Activated naive CD8-positive, alpha-beta T cell treated with anti-CD3 and anti-CD28 coated beads, Interleukin-2, amount 50 U/mL, for 24 hours (primary cell): ENCODE measurements around the gene PARP15.
"Not testable (repeated sequence)": the region's sequence is repeated elsewhere in the genome, so short reads cannot be mapped to it uniquely, and the experiment has no call there.

Source experiments
- ATAC-seq: fragments of 150-1000 bp; cut with Tn5 transposase; one replicate; pipeline ENCODE4 v1.10.0; 2021
- DNase-seq: peaks from one replicate; pipeline ENCODE4 v3.0.0; 2021
- H3K27ac Mint-ChIP-seq: one replicate; pipeline ENCODE4 v1.8.0; 2021; ENCODE audit warnings: mild to moderate bottlenecking, mixed read lengths
- H3K27me3 Mint-ChIP-seq: one replicate; pipeline ENCODE4 v1.8.0; 2021; ENCODE audit warnings: mixed read lengths
- H3K36me3 Mint-ChIP-seq: one replicate; pipeline ENCODE4 v1.8.0; 2021; ENCODE audit warnings: low read depth, mixed read lengths
- H3K4me1 Mint-ChIP-seq: one replicate; pipeline ENCODE4 v1.8.0; 2021; ENCODE audit warnings: mixed read lengths
- H3K4me3 Mint-ChIP-seq: one replicate; pipeline ENCODE4 v1.8.0; 2021; ENCODE audit warnings: mild to moderate bottlenecking, moderate library complexity, mixed read lengths
- H3K9me3 Mint-ChIP-seq: one replicate; pipeline ENCODE4 v1.8.0; 2021; ENCODE audit warnings: mixed read lengths

Gene PARP15

DNA sequence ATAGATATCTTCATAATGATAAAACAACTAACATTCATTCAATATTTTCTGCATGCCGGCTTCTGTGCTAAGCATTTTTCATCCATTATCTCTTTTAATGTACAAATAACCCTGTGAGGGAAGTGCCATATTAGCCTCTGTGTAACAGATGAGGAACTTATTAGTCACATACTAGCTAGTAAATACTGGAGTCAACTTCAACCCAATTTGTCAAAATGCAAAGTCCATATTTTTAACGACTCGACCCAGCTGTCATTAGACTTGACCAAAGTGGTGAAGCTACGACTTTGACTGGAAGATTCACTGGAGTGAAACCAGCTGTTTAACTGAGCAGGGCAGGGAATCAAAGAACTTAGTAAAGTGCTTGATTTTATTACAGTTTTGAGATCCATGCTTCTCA is 41.6 kb downstream of the PARP15 start:
- Mint-ChIP-seq H3K36me3 (peaks cover 39% of the 10 kb centered on the region), H3K9me3 (no peaks in the 10 kb centered on the region), H3K27ac (no peak overlapping the region), H3K4me3 (no peak overlapping the region), H3K4me1 (peaks cover 10% of the 10 kb centered on the region), H3K27me3 (no peaks in the 10 kb centered on the region)
- no peak for DNase-seq
- no peak for ATAC-seq

DNA sequence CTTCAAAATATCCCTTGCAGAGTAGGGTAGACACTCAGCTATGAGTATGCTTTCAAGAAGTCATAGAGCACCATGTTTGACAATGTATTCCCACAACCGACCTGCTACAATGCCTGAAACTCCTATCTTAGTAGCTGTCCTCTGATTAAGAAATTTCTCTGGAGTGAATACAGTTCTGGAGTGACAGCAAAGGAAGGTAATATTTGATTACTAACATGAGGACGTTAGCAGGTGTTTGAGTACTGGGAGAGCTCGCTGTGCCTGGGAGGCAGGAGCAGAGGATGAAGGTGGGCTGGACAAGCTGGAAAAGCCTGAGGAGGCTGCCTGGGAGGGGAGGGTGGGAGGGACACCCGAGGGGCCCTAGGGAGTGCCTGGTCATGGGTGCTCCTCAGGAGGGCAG is 42.9 kb downstream of the PARP15 start:
- Mint-ChIP-seq H3K27ac (peak overlapping the region; percentile 37), H3K36me3 (peaks cover 34% of the 10 kb centered on the region)

DNA sequence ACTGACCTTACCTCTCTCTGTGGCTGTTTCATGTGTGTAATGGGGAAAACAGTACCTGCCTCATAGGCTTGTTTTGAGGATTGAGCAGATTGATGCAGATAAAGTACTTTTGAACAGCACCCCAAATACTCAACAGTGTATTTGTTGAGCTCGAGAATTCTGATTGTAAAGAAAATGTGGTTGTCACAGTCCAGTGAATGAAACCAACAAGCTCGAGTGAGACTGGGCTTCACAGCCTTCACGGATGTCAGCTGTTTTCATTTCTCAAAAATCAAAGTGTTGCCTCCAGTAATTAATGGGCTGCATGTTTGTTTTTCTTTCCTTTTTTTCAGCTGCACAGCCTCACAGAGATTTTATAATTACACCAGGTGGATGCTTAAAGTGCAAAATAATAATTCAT is 43.7 kb downstream of the PARP15 start:
- H3K9me3 Mint-ChIP-seq, result no peaks in the 10 kb centered on the region
- no peak for DNase-seq
- peaks cover 28% of the 10 kb centered on the region for H3K36me3 Mint-ChIP-seq
- H3K4me1 Mint-ChIP-seq, result peaks cover 10% of the 10 kb centered on the region
- H3K27ac Mint-ChIP-seq, result no peak overlapping the region
- no peaks in the 10 kb centered on the region for H3K27me3 Mint-ChIP-seq
- no peak overlapping the region for H3K4me3 Mint-ChIP-seq
- no peak for ATAC-seq

More for the DNA sequence above, 42.9 kb downstream of the PARP15 start:
- ATAC-seq (no peak), DNase-seq (no peak)
- peaks cover 10% of the 10 kb centered on the region for H3K4me1 Mint-ChIP-seq
- no peak overlapping the region for H3K4me3 Mint-ChIP-seq
- H3K27me3 Mint-ChIP-seq, result no peaks in the 10 kb centered on the region
- H3K9me3 Mint-ChIP-seq, result no peaks in the 10 kb centered on the region

DNA sequence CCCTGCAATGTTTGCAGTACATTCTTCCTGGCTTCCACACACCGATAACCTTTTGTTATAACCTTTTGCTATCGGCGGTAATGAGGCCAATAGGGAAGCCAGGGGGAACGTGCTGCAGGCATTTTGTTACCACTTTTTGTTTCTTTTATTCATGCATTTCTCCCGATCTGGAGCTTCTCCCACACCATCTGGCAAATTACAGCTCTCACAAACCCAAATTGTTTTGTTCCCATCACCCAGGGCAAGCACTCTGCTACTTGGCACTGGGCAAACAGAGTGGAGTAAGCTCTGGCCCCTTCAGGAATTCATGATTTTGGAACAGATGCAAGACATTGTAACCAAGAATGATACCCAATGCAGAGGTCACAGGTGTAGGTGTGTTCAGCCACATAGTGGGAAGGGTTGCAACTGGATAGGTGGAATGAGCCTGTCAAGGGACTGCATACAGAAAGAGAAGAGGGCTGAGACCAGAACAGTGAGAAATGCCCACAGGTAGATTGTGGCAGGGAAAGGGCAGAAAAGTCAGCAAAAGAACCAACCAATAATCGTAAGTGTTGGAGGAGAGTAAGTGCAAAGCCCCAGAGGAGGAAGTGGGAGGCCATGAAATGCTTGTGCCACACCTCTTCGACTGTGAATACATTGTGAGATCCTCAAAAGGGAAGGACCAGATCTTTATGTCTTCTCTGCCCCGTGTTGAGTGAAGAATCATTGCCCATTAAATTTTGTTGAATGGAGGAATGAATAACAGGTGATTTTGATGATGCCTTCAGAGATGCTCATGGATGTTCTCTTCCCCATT is 45.8 kb downstream of the PARP15 start:
- H3K9me3 Mint-ChIP-seq, result no peaks in the 10 kb centered on the region
- no peak overlapping the region for H3K4me3 Mint-ChIP-seq
- no peak overlapping the region for H3K27ac Mint-ChIP-seq
- DNase-seq (no peak), ATAC-seq (no peak)
- peaks cover 6% of the 10 kb centered on the region for H3K4me1 Mint-ChIP-seq
- H3K27me3 Mint-ChIP-seq, result no peaks in the 10 kb centered on the region
- peaks cover 28% of the 10 kb centered on the region for H3K36me3 Mint-ChIP-seq

- DNase-seq (no peak), ATAC-seq (no peak)
- Mint-ChIP-seq H3K9me3 (no peaks in the 10 kb centered on the region), H3K4me1 (peaks cover 3% of the 10 kb centered on the region), H3K36me3 (peaks cover 22% of the 10 kb centered on the region), H3K27me3 (no peaks in the 10 kb centered on the region), H3K4me3 (no peak overlapping the region), H3K27ac (peak overlapping the region; percentile 44)
Observed at GRCh38 chr3:122626515-122627180, 49.2 kb downstream of the PARP15 start.

- H3K4me1 Mint-ChIP-seq, result peaks cover 3% of the 10 kb centered on the region
- no peak overlapping the region for H3K4me3 Mint-ChIP-seq
- ATAC-seq, result no peak
- no peaks in the 10 kb centered on the region for H3K9me3 Mint-ChIP-seq
- DNase-seq, result no peak
- peaks cover 17% of the 10 kb centered on the region for H3K36me3 Mint-ChIP-seq
- H3K27me3 Mint-ChIP-seq, result no peaks in the 10 kb centered on the region
- no peak overlapping the region for H3K27ac Mint-ChIP-seq
Observed at GRCh38 chr3:122627301-122627700, 49.9 kb downstream of the PARP15 start.

GRCh38 chr3:122628567-122628966 is 51.1 kb downstream of the PARP15 start:
- H3K9me3 Mint-ChIP-seq, result no peaks in the 10 kb centered on the region
- H3K36me3 Mint-ChIP-seq, result peaks cover 12% of the 10 kb centered on the region
- H3K4me1 Mint-ChIP-seq, result no peaks in the 10 kb centered on the region
- no peak overlapping the region for H3K27ac Mint-ChIP-seq
- no peaks in the 10 kb centered on the region for H3K27me3 Mint-ChIP-seq
- DNase-seq (no peak), ATAC-seq (no peak)
- no peak overlapping the region for H3K4me3 Mint-ChIP-seq

- peaks cover 12% of the 10 kb centered on the region for H3K36me3 Mint-ChIP-seq
- peaks cover 3% of the 10 kb centered on the region for H3K4me1 Mint-ChIP-seq
- no peaks in the 10 kb centered on the region for H3K27me3 Mint-ChIP-seq
- no peak overlapping the region for H3K27ac Mint-ChIP-seq
- no peak overlapping the region for H3K4me3 Mint-ChIP-seq
- DNase-seq, result no peak
- no peaks in the 10 kb centered on the region for H3K9me3 Mint-ChIP-seq
- no peak for ATAC-seq
Observed at GRCh38 chr3:122629763-122630162, 52.3 kb downstream of the PARP15 start.

- Mint-ChIP-seq H3K27ac (no peak overlapping the region), H3K36me3 (peaks cover 22% of the 10 kb centered on the region), H3K4me1 (peaks cover 3% of the 10 kb centered on the region), H3K4me3 (no peak overlapping the region), H3K27me3 (no peaks in the 10 kb centered on the region), H3K9me3 (no peaks in the 10 kb centered on the region)
- DNase-seq (no peak), ATAC-seq (no peak)
Observed at GRCh38 chr3:122635789-122636188, 58.3 kb downstream of the PARP15 start.

DNA sequence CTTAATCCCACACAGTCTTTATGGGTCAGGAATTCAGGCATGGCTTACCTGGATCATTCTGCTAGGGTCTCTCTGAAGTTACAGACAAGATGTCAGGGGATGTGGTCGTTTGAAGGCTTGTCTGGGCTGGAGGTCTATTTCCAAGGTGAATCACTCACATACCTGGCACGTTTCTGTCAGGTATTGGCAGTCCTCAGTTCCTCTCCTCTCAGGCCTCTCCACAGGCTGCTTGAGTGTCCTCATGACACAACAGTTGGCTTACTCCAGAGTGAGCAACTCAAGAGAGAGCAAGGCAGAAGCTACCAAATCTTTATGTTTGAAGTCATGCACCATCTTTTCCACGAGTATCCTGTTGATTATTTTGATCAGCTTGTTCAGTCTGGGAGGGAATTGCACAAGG is 59.2 kb downstream of the PARP15 start:
- peaks cover 22% of the 10 kb centered on the region for H3K36me3 Mint-ChIP-seq
- no peak overlapping the region for H3K27ac Mint-ChIP-seq
- ATAC-seq, result no peak
- peaks cover 3% of the 10 kb centered on the region for H3K4me1 Mint-ChIP-seq
- no peaks in the 10 kb centered on the region for H3K9me3 Mint-ChIP-seq
- no peak overlapping the region for H3K4me3 Mint-ChIP-seq
- no peak for DNase-seq
- H3K27me3 Mint-ChIP-seq, result no peaks in the 10 kb centered on the region

GRCh38 chr3:122640437-122640999 is 63.1 kb downstream of the PARP15 start:
- no peak for ATAC-seq

DNA sequence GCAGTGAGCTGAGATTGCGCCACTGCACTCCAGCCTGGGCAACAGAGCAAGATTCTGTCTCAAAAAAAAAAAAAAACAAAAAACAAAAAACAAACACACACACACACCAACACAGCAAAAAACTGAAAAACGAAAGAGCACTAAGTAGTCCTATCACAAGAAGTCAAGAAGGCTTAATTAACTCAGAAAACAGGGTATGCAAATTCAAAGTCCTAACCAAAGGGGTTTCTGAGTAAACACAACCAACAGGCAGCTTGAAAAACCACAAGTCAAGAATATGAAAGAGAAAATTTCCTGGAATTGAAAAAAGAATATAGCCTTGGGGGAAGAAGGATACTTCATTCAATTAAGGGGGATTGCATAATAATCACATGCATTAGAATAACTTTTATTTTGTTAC is 65.5 kb downstream of the PARP15 start:
- peak; percentile 50 for ATAC-seq
- no peak for DNase-seq
- H3K4me3 Mint-ChIP-seq, result no peak overlapping the region
- peak overlapping the region; percentile 15 for H3K27ac Mint-ChIP-seq
- peaks cover 42% of the 10 kb centered on the region for H3K4me1 Mint-ChIP-seq
- peaks cover 4% of the 10 kb centered on the region for H3K36me3 Mint-ChIP-seq
- peaks cover 2% of the 10 kb centered on the region for H3K27me3 Mint-ChIP-seq
- H3K9me3 Mint-ChIP-seq, result no peaks in the 10 kb centered on the region

More at GRCh38 chr3:122640437-122640999, 63.1 kb downstream of the PARP15 start:
- peaks cover 24% of the 10 kb centered on the region for H3K4me1 Mint-ChIP-seq
- no peaks in the 10 kb centered on the region for H3K27me3 Mint-ChIP-seq
- no peak for DNase-seq
- H3K36me3 Mint-ChIP-seq, result peaks cover 18% of the 10 kb centered on the region
- H3K27ac Mint-ChIP-seq, result no peak overlapping the region
- no peaks in the 10 kb centered on the region for H3K9me3 Mint-ChIP-seq
- no peak overlapping the region for H3K4me3 Mint-ChIP-seq

DNA sequence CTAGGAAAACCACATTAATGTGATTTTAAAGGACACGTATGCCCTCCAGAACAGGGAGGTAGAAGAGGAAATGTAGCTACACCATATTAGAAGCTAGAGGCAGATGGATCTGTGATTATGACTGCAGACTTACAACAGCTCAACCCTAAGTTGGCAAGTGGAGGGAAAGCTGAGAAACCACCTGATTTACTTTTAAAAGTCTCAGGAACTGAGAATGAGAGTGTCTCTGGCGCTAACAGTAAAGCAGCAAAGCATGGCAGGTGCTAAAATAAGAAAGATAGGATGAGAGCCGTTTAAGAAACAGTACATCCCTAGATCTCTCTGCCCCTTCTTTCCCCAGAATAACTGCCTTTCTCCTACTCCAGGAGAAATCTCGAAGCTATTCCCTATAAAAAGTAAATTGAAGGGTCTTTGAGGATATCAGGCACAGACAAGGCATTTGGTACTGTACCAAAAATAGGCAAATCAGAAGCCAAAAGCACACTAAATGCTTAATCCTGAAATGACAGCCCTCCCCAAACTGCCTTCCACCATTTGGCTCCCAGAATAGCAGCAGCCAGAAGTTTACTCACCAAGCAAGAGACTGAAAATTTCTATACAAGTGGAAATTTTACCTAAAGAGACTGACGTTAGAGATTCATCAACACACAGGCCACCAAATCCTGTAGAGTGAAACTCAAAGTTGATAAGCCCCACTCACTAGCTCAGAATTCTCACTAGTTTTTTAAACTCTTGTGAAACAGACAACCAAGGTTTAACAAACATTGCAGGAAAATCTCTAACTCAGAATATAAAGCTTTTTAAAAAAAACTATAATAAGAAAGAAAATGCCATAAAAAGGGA is 68.9 kb downstream of the PARP15 start:
- ATAC-seq (peak; percentile 84), DNase-seq (no peak)
- no peaks in the 10 kb centered on the region for H3K9me3 Mint-ChIP-seq
- peak overlapping the region; percentile 85 for H3K27ac Mint-ChIP-seq
- peaks cover 2% of the 10 kb centered on the region for H3K27me3 Mint-ChIP-seq
- H3K4me1 Mint-ChIP-seq, result peaks cover 42% of the 10 kb centered on the region
- H3K4me3 Mint-ChIP-seq, result peak overlapping the region; percentile 61
- no peaks in the 10 kb centered on the region for H3K36me3 Mint-ChIP-seq

DNA sequence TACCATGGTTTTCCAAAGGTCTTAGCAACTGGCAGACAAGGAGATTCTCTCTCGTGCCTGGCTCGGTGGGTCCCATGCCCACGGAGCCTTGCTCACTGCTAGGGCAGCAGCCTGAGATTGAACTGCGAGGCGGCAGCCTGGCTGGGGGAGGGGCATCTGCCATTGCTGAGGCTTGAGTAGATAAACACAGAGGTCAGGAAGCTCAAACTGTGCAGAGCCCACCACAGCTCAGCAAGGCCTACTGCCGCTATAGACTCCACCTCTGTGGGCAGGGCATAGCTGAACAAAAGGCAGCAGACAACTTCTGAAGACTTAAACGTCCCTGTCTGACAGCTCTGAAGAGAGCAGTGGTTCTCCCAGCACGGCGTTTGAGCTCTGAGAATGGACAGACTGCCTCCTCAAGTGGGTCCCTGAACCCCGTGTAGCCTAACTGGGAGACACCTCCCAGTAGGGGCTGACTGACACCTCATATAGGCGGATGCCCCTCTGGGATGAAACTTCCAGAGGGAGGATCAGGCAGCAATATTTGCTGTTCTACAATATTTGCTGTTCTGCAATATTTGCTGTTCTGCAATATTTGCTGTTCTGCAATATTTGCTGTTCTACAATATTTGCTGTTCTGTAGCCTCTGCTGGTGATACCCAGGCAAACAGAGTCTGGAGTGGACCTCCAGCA is 73.9 kb downstream of the PARP15 start:
- H3K4me3 Mint-ChIP-seq, H3K36me3 Mint-ChIP-seq: not testable (repeated sequence)
- peaks cover 15% of the 10 kb centered on the region for H3K4me1 Mint-ChIP-seq

More for the DNA sequence above, 73.9 kb downstream of the PARP15 start:
- not testable (repeated sequence) for DNase-seq, H3K27me3 Mint-ChIP-seq, H3K27ac Mint-ChIP-seq, H3K9me3 Mint-ChIP-seq, ATAC-seq
